NCI-H82 treated with DMSO at 0.1 percent for 48 hours (cell line): ENCODE data around the gene ICAM4.

Experiments used
- DNase-seq: peaks from one replicate; lab custom pipeline; 2025; ENCODE audit not compliant: unreplicated experiment; lab: John Stamatoyannopoulos, UW

Gene ICAM4

GRCh38 chr19:10317045-10317856 is 30.5 kb downstream of the ICAM4 start:
- DNase-seq, result no peak

- DNase-seq, result no peak
Measured at GRCh38 chr19:10317857-10318462, 31.2 kb downstream of the ICAM4 start.

- no peak for DNase-seq
Measured at GRCh38 chr19:10318807-10319682, 32.3 kb downstream of the ICAM4 start.

- no peak for DNase-seq
Measured at GRCh38 chr19:10320602-10321416, 34.1 kb downstream of the ICAM4 start.

- DNase-seq, result no peak
Measured at GRCh38 chr19:10321417-10321797, 34.7 kb downstream of the ICAM4 start.

GRCh38 chr19:10321874-10322835 is 35.4 kb downstream of the ICAM4 start:
- DNase-seq, result no peak

GRCh38 chr19:10325732-10326131 is 39.0 kb downstream of the ICAM4 start:
- DNase-seq, result no peak

- DNase-seq, result no peak
Measured at GRCh38 chr19:10327793-10328192, 41.0 kb downstream of the ICAM4 start.

- no peak for DNase-seq
Measured at GRCh38 chr19:10328558-10329429, 42.0 kb downstream of the ICAM4 start.

GRCh38 chr19:10329555-10329954 is 42.8 kb downstream of the ICAM4 start:
- no peak for DNase-seq

- no peak for DNase-seq
Measured at GRCh38 chr19:10332158-10332964, 45.6 kb downstream of the ICAM4 start.

GRCh38 chr19:10332965-10333757 is 46.4 kb downstream of the ICAM4 start, which contains the start of gene RAVER1:
Gene RAVER1 (minus strand): TSS chr19:10333529. CDS start chr19:10333507, 22 bp downstream.
- DNase-seq, result peak; percentile 86

GRCh38 chr19:10333758-10334587 is 47.2 kb downstream of the ICAM4 start:
- no peak for DNase-seq

GRCh38 chr19:10334588-10335351 is 48.0 kb downstream of the ICAM4 start:
- DNase-seq, result peak; percentile 68

- DNase-seq, result no peak
Measured at GRCh38 chr19:10335352-10335985, 48.7 kb downstream of the ICAM4 start.
